GM18526 (cell line): ENCODE measurements around the gene ITGA1.

Experiments
- POLR2A ChIP-seq: IDR thresholded peaks from 3 replicates; pipeline ENCODE4 v1.6.1; 2011; ENCODE audit not compliant: insufficient read length; ENCODE audit errors: extremely low read depth

Gene ITGA1

GRCh38 chr5:52956915-52957747, 169.4 kb downstream of the ITGA1 start:
- TF ChIP-seq POLR2A = no peak

DNA sequence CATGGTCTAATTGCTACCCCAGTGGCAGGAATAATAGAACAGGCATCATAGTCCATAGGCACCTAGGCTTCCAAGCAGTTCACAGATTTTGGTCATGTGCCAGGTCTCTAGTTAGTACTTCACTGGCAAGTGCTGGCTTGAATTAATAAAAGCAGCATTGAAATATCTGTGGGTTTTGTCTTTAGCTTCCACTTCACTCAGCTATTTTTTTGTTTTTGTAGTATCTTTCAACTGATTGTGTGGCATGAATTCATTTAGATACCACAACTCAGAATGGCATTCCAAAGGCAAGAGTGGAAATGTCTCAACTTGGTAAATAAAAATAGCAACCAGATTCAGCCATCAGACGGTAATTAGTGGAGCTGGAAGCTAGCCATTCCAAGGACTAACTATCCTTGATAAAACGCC, 173.6 kb downstream of the ITGA1 start:
- no peak for TF ChIP-seq POLR2A

GRCh38 chr5:52963636-52964035, 175.9 kb downstream of the ITGA1 start:
- TF ChIP-seq POLR2A = no peak

DNA sequence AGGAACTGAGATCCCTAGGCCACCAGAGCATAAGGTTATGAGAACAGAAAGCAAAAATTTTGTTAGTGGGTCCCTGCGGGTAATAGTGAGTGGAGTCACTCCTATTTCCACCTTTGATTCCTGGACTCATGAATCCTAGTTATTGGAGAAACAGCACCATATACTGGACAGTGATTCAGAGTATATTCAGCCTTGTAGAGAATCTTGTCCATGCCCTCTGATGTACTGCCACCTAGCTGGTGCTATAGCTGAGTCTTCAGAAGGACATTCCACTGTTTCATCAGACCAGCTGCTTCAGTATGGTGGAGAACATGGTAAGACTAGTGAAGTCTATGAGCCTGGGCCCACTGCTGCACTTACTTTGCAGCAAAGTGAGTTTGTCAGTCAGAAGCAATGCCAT, 176.4 kb downstream of the ITGA1 start:
- TF ChIP-seq POLR2A = no peak

GRCh38 chr5:52977264-52977897, 189.7 kb downstream of the ITGA1 start:
- no peak for TF ChIP-seq POLR2A

DNA sequence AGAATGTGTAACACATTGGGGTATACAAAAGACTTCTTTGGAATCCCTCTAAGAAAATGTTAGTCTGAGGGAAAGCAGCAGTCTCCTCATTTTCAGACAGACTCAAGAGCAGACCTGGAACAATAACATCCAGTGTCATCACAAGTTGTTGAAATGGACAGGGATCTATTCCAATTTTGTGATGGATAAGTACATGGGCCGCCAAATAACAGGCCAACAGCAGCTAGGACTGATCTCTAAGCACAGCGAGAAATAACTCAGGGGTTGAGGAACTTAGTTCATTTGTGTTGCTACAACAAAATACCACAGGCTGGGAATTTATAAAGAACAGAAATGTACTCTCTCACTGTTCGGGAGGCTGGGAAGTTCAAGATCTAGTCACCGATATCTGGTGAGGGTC, 193.8 kb downstream of the ITGA1 start:
- TF ChIP-seq POLR2A = no peak

DNA sequence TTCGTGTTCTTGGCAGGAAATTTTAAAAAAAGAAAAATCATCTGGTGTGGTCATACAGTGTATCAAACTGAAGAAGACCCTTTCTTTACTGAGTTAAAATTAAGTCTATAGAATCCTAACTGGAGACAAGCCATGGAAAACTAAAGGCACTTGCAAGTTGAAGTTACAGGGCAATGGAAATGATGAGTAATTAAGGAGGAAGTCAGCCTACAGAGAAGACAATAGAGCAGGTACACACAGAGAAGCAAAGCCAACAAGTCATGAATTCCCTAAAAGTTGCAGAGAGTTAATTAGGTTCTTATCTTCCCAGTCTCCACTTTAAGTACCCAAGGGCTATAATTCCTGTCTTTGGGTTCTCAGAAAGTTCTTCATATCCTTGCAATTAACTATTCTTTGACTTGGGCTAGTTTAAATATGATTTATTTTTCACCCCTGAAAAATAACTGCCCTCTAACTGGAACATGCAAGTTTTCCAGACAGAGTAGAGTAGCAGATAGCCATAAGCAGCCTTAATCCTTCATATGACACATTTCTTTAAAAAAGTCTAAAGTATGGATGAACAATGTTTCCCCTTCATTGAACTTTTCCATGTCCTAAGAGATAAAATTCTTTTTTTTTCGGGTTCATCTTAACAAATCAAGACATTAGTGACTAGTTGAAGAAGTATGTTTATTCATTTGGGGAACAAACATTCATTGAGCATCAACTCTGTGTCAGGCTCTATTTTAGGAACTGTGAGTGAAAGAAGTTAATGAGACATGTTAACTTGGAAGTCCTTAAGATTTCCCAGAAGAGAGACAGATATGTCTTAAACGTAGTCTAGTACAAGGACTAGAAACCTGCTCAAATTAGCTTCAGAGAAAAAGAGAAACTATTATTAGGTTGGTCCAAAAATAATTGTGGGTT, 196.3 kb downstream of the ITGA1 start:
- TF ChIP-seq POLR2A = no peak

GRCh38 chr5:52985306-52985705, 197.6 kb downstream of the ITGA1 start:
- TF ChIP-seq POLR2A = no peak

DNA sequence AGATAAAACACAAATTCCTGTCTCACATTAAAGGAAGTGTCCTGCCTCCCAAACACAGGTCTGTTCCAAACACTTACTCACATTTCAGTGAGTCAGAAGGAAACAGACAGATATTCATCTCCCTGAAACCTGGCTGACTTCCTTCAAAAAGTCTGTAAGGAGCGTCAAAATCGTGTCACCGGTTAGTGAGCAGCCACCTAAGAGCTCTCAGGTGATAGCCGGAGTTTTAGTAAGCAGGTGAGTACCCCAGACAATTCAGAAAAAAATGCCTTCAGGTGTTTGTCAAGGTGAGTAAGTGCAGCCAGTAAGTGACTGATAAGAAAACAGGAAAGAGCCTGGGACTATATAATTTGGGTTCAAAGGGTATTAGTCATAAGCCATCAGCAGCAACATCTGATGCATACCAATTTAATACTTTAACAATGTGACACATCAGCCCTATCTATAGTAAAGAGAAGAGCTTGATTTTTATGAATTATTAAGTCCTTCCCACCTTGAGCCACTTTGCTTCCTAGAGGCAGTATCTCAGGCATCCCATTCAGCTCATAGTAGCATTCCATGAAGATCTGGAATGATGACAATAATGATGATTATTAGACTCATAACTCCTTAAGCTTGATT, 200.1 kb downstream of the ITGA1 start:
- no peak for TF ChIP-seq POLR2A

GRCh38 chr5:52988335-52989024, 200.8 kb downstream of the ITGA1 start:
- no peak for TF ChIP-seq POLR2A

DNA sequence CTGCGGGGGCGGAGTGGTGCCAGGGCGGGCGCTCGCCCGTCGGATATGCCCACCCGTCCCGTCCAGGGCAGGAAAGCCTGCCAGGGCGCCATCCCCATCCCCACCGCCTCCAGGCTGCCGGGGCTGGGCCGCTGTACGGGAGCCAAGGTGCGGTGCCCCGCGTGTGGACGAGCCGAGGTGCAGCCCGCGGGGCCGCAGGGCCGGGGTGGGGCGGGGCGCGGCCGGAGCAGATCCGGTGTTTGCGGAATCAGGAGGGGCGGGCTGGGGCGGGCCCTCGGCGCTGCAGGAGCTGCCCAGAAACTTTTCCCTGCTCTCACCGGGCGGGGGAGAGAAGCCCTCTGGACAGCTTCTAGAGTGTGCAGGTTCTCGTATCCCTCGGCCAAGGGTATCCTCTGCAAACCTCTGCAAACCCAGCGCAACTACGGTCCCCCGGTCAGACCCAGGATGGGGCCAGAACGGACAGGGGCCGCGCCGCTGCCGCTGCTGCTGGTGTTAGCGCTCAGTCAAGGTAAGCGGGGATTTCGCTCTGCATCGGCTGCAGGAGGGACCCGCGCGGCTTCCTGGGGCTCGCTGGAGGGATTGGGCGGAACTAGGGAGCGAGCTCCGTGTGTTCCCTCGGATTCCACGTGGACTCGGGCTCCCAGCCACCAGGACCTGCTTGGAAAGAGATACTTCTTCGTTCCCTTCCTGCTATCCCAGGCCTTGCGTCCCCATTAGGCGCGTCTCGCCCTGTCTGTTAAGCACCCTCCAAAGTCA, 201.5 kb downstream of the ITGA1 start, which contains the start of gene ITGA2:
Gene ITGA2, plus strand, starts transcription at position 328 of the 756 bp plus-strand sequence. Its CDS starts 117 bp downstream, at position 445.
- no peak for TF ChIP-seq POLR2A

GRCh38 chr5:52989781-52990527, 202.2 kb downstream of the ITGA1 start:
- TF ChIP-seq POLR2A = no peak

DNA sequence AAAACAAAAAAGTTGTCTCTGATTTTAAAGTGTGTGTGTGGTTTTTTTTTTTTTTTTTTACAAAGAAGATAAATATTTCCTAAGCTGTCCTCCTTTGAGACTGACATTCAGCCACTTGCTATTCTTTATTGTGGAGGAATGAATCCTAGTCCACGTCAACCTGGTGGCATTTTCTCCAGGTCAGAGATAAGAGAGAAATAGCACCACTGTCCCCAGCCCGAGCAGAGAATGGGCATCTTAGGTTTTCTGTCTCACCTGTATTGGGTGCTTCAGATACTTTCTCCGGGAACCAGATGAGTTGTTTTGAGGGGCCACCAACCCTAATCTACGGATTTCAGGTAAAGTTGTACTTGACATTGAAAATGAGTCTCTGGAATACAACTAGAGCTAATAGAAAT, 202.8 kb downstream of the ITGA1 start:
- no peak for TF ChIP-seq POLR2A
